Heart right ventricle (tissue), 16 donors: Measurements from ENCODE around the gene DHFR2. TPM values are rescaled to one million over a fixed set of nuclear protein-coding genes. Genes with fewer than 3 reads are reported as not detected.

Experiments
- ATAC-seq, 8 donors: fragments of 200-7000 bp; cut with Tn5 transposase; one replicate each; pipeline ENCODE4 v1.9.1; 2020; ENCODE audit warnings: mild to moderate bottlenecking in 8 of 8, moderate library complexity in 8 of 8, moderate number of reproducible peaks in 1 of 8
- DNase-seq, 2 donors: peaks; one replicate each; pipeline ENCODE4 v3.0.0-alpha.2; 2020
- H3K27ac ChIP-seq, 10 donors: fragments of 200-600 bp; sonication (generic) in 2 of 10; one replicate each; pipeline versions ENCODE4 v1.5.0 to v1.8.0; 2020 to 2022; ENCODE audit warnings: mild to moderate bottlenecking in 3 of 10
- H3K27me3 ChIP-seq, 7 donors: fragments of 200-600 bp; one replicate each; pipeline ENCODE4 v1.8.0; 2021 to 2022; ENCODE audit warnings: mild to moderate bottlenecking in 2 of 7
- H3K36me3 ChIP-seq, 9 donors: fragments of 200-600 bp; sonication (generic) in 1 of 9; one replicate each; pipeline versions ENCODE4 v1.5.0 to v1.8.0; 2020 to 2022; ENCODE audit warnings: mild to moderate bottlenecking in 2 of 9
- H3K4me1 ChIP-seq, 9 donors: fragments of 200-600 bp; sonication (generic) in 1 of 9; one replicate each; pipeline versions ENCODE4 v1.5.0 to v1.8.0; 2020 to 2022; ENCODE audit warnings: mild to moderate bottlenecking in 4 of 9
- H3K4me3 ChIP-seq, 10 donors: fragments of 200-600 bp; sonication (generic) in 2 of 10; one replicate each; pipeline versions ENCODE4 v1.5.0 to v1.8.0; 2020 to 2022; ENCODE audit warnings: mild to moderate bottlenecking in 7 of 10, moderate library complexity in 2 of 10
- H3K9me3 ChIP-seq, 11 donors: fragments of 200-600 bp in 10 of 11; sonication (generic) in 2 of 11; one replicate each; pipeline versions ENCODE4 v1.5.0 to v1.8.0; 2013 to 2022; ENCODE audit warnings: mild to moderate bottlenecking in 2 of 11, control low read depth in 1 of 11, moderate library complexity in 1 of 11
- WGBS, 2 donors: extraction: QIAGEN DNeasy Blood & Tissue Kit; methylation state at CpG; one replicate each; pipeline ENCODE4 v1.1.7; 2013; ENCODE audit warnings: inconsistent platforms in 1 of 2; 5-methylcytosine and 5-hydroxymethylcytosine counted together
- intact Hi-C, 10 donors: fragments of 100-400 bp; cut with DNase I; formaldehyde crosslinking; loops; one replicate each; pipeline versions ENCODE4 v1.11.1 to v1.14.2; 2022
- polyA plus RNA-seq, 2 donors: library from polyadenylated mRNA; stranded (reverse); fragments of 200-250 nt; gene quantifications; one replicate each; pipeline ENCODE4 v1.2.3, GENCODE V29; 2013
- total RNA-seq, 10 donors: library from RNA; stranded (reverse); fragmentation: NEBNext Ultra II Directional in 3 of 10; extraction: Animal tissue kit (Norgen Biotek cat#: 25700) in 3 of 10; gene quantifications; one replicate each; pipeline versions ENCODE4 v1.2.1 to v1.2.4, GENCODE V29; 2021 to 2023
- TF ChIP-seq, protein P1 (sequence below), 9 donors: fragments of 200-600 bp; sonication (generic) in 2 of 9; IDR thresholded peaks; one replicate each; pipeline versions ENCODE4 v1.5.0 to v1.8.0; 2021 to 2022; ENCODE audit warnings: antibody characterized with exemption in 9 of 9, mild to moderate bottlenecking in 5 of 9, moderate library complexity in 1 of 9
- donor health status: Arrhythmogenic right ventricular cardiomyopathy.
- donor health status: ischemic (EF 13 %, LVEDD 7.1; RV severe dilation, severe dysfunction).
- donor health status: healthy with polysubstance abuse.
- donor health status: DM: no; HTN: yes; CAD: no.
- donor health status: DM: no; HTN: no; CAD: no.
- donor health status: ischemic (EF 25% LVEDD 6.9; RV normal size, moderate dysfunction).
- donor health status: ischemic (EF 25% LVEDD 5.7; RV mildly dilated, moderate dysfunction).
- donor health status: healthy.
- donor health status: DM: yes; HTN: yes; CAD: no.
- donor health status: Ischemic cardiomyopathy.
- donor health status: ischemic (EF 35%, LVEDD 5.7; RV mildly dilated, moderate dysfunction).
- donor health status: nonischemic (EF 11% LVEDD 7.7; RV severe dilation, severe dysfunction).
- donor health status: DM: yes; HTN: yes; CAD: no.
- donor health status: PGD.
- donor health status: ischemic (EF 29% LVEDD 5.4; RV normal size, mild dysfunction).
- donor health status: nonischemic (EF 23%, LVEDD 6.1; RV moderate dilation, normal function).

Gene DHFR2
- total and polyA plus RNA-seq, 12 donors: 1.6 to 4.9 (median 2.8) TPM

DNA sequence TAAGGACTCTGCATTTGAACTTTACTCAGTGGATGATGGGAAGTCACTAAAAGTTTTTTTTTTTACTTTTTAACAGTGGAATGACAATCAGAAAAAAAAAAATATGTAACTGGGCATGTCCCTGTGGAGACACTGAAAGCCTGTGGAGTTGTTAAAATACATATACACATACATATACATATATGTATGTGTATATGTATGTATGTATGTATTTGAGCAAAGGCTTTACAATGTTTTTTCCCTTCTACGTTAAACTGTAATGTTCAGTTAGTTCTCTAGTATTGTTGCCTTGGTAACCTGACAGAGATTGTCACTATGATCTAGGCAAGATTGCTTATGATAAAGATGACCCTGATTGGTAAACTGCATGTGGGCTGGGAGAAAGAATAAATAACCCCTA lies 30.4 kb upstream of the DHFR2 start:
- Histone ChIP-seq H3K9me3 (no peaks in the 10 kb centered on the region), H3K4me1 (peaks cover 0 to 6% (median 0%) of the 10 kb centered on the region in 9 donors), H3K4me3 (no peak overlapping the region), H3K36me3 (peaks cover 0 to 89% (median 24%) of the 10 kb centered on the region in 9 donors), H3K27ac (no peak overlapping the region), H3K27me3 (no peaks in the 10 kb centered on the region)
- DNase-seq (no peak), ATAC-seq (no peak)
- intact Hi-C loops: no loop called here
- WGBS, 2 donors: 89 to 94% methylated on average over 1 of the region's 1 CpG
- TF ChIP-seq, protein P1, sequence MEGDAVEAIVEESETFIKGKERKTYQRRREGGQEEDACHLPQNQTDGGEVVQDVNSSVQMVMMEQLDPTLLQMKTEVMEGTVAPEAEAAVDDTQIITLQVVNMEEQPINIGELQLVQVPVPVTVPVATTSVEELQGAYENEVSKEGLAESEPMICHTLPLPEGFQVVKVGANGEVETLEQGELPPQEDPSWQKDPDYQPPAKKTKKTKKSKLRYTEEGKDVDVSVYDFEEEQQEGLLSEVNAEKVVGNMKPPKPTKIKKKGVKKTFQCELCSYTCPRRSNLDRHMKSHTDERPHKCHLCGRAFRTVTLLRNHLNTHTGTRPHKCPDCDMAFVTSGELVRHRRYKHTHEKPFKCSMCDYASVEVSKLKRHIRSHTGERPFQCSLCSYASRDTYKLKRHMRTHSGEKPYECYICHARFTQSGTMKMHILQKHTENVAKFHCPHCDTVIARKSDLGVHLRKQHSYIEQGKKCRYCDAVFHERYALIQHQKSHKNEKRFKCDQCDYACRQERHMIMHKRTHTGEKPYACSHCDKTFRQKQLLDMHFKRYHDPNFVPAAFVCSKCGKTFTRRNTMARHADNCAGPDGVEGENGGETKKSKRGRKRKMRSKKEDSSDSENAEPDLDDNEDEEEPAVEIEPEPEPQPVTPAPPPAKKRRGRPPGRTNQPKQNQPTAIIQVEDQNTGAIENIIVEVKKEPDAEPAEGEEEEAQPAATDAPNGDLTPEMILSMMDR (IDR thresholded peaks at IDR 0.05): no peak

DNA sequence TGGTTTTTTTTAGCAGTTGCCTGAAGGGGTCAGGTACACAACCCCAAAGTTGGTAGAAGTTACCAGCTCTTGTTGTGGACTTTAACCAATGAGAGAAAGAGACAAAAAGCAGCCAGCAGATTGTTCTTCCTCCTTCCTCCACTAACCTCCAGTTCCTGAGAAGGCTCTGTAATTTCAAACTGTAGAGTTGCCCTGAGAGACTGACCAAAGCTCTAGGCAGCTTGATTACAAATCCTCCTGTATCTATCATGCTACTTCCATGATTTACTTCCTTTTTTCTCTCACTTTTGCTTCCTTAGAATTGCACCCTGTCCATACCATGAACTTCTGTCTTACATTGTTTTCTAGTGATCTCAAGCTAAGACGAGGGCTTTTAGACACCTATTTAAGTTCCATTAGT lies 29.4 kb upstream of the DHFR2 start:
- no peak for ATAC-seq
- DNase-seq: no peak
- TF ChIP-seq, protein P1 (IDR thresholded peaks at IDR 0.05): no peak
- no peaks in the 10 kb centered on the region for H3K27me3 ChIP-seq
- H3K9me3 ChIP-seq: no peaks in the 10 kb centered on the region
- no peak overlapping the region for H3K4me3 ChIP-seq
- H3K36me3 ChIP-seq: peaks cover 0 to 82% (median 17%) of the 10 kb centered on the region in 9 donors
- H3K27ac ChIP-seq: no peak overlapping the region
- no peaks in the 10 kb centered on the region for H3K4me1 ChIP-seq
- intact Hi-C loops: no loop called here
- 97 to 98% methylated on average over 1 of the region's 1 CpG for WGBS, 2 donors

DNA sequence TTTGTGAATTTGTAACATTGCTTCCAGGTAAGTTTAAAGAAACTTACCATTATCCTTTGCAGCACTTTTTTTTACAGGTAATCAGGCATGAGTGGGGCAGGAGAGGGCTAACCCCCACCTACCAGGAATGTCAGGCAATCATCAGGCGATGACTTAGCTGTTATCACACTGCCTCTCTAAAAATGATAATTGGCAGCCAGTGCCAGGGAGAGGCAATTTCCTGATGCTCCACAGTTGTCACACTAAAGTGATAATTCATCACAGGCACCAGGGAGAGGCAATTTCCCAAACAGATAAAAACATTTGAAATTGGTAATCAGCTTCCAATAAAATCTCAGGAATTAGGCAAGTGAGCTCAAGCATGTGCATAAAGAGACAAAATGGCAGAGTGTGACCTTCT lies 26.4 kb upstream of the DHFR2 start:
- no peaks in the 10 kb centered on the region for H3K9me3 ChIP-seq
- no peaks in the 10 kb centered on the region for H3K4me1 ChIP-seq
- no peak overlapping the region for H3K4me3 ChIP-seq
- intact Hi-C loops: no loop called here
- TF ChIP-seq, protein P1 (IDR thresholded peaks at IDR 0.05): no peak
- ATAC-seq (no peak), DNase-seq (no peak)
- 73 to 88% methylated on average over 1 of the region's 1 CpG for WGBS, 2 donors
- peaks cover 0 to 80% (median 0%) of the 10 kb centered on the region in 9 donors for H3K36me3 ChIP-seq
- H3K27ac ChIP-seq: no peak overlapping the region
- H3K27me3 ChIP-seq: no peaks in the 10 kb centered on the region

DNA sequence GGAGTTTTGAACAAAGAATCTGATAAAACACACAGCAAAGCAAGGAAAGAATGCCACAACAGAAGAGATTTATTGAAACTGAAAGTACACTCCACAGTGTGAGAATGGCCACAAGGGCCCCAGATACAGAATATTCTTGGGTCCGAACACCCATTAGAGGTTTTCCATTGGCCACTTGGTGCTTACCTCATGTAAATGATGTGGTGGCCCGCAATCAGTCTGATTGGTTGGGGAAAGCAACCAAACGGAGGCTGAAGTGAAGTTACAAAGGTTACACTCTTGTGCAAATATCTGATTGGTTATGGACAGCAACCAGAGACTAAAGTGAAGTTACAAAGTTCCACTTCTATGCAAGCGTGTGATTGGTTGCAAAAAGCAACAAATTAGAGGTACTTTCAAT lies 20.5 kb upstream of the DHFR2 start:
- TF ChIP-seq, protein P1 (IDR thresholded peaks at IDR 0.05): no peak
- H3K27ac ChIP-seq: no peak overlapping the region
- intact Hi-C loops: no loop called here
- H3K27me3 ChIP-seq: no peaks in the 10 kb centered on the region
- H3K9me3 ChIP-seq: no peaks in the 10 kb centered on the region
- no peak overlapping the region for H3K4me3 ChIP-seq
- 90 to 95% methylated on average over 4 of the region's 4 CpGs for WGBS, 2 donors
- H3K4me1 ChIP-seq: peaks cover 0 to 4% (median 0%) of the 10 kb centered on the region in 9 donors
- H3K36me3 ChIP-seq: peaks cover 0 to 49% (median 0%) of the 10 kb centered on the region in 9 donors
- no peak for DNase-seq
- no peak for ATAC-seq
